Measurements from ENCODE around the gene PPP1R14B.

PPP1R14B gene

GRCh38 chr11:64246871-64247728, at the start of gene PPP1R14B:
Gene PPP1R14B, minus strand, starts transcription at chr11:64246943. Its CDS starts 270 bp downstream, at chr11:64246673.
- peak; percentile 89 for DNase-seq

GRCh38 chr11:64296236-64296635, 49.5 kb upstream of the PPP1R14B start:
- DNase-seq = no peak

- no peak for DNase-seq
Observed at GRCh38 chr11:64295760-64296159, 49.0 kb upstream of the PPP1R14B start.

- DNase-seq = no peak
Observed at GRCh38 chr11:64294774-64295173, 48.0 kb upstream of the PPP1R14B start.

- no peak for DNase-seq
Observed at GRCh38 chr11:64292460-64293254, 45.9 kb upstream of the PPP1R14B start.

GRCh38 chr11:64291752-64292459, 45.2 kb upstream of the PPP1R14B start:
- no peak for DNase-seq

GRCh38 chr11:64291262-64291751, 44.6 kb upstream of the PPP1R14B start, which contains the start of gene KCNK4:
Gene KCNK4, plus strand, starts transcription at chr11:64291302. Its CDS starts 1,717 bp downstream, at chr11:64293019.
- DNase-seq = no peak

GRCh38 chr11:64290352-64291261, 43.9 kb upstream of the PPP1R14B start:
- no peak for DNase-seq

GRCh38 chr11:64289002-64289564, 42.3 kb upstream of the PPP1R14B start:
- no peak for DNase-seq

GRCh38 chr11:64288353-64288750, 41.6 kb upstream of the PPP1R14B start:
- no peak for DNase-seq

GRCh38 chr11:64287676-64288352, 41.1 kb upstream of the PPP1R14B start:
- no peak for DNase-seq

- DNase-seq = no peak
Observed at GRCh38 chr11:64286801-64287159, 40.0 kb upstream of the PPP1R14B start.

GRCh38 chr11:64285885-64286800, 39.4 kb upstream of the PPP1R14B start:
- DNase-seq = no peak

GRCh38 chr11:64284962-64285884, 38.5 kb upstream of the PPP1R14B start, which contains the start of gene GPR137:
Gene GPR137, plus strand, starts transcription at chr11:64285848. Its CDS starts 677 bp downstream, at chr11:64286525.
- DNase-seq = peak; percentile 74

- peak; percentile 91 for DNase-seq
Observed at GRCh38 chr11:64284048-64284961, 37.6 kb upstream of the PPP1R14B start, which contains the start of gene BAD. Gene BAD, minus strand, starts transcription at chr11:64284665. Its CDS starts 297 bp downstream, at chr11:64284368.

GRCh38 chr11:64283092-64283491, 36.3 kb upstream of the PPP1R14B start:
- no peak for DNase-seq
